Tibial nerve (tissue), 4 donors: ENCODE data around the gene RAP1GAP2. TPM values are rescaled to one million over a fixed set of nuclear protein-coding genes. Genes with fewer than 3 reads are reported as not detected.

Source experiments
- DNase-seq, 2 donors: peaks; one replicate each; pipeline ENCODE4 v3.0.0-alpha.2; 2019; ENCODE audit warnings: low spot score in 2 of 2
- H3K27ac ChIP-seq, 4 donors: fragments of 200-600 bp; sonication (generic) in 3 of 4; one replicate each; pipeline ENCODE4 v1.5.1; 2017 to 2019; ENCODE audit warnings: mild to moderate bottlenecking in 1 of 4
- H3K27me3 ChIP-seq, 2 donors: fragments of 200-600 bp; sonication (generic) in 1 of 2; one replicate each; pipeline versions ENCODE4 v1.5.1 to v1.6.0; 2017 to 2019
- H3K36me3 ChIP-seq, 3 donors: fragments of 200-600 bp; sonication (generic); one replicate each; pipeline ENCODE4 v1.5.1; 2018 to 2019
- H3K4me1 ChIP-seq, 4 donors: fragments of 200-600 bp; sonication (generic) in 3 of 4; one replicate each; pipeline ENCODE4 v1.5.1; 2017 to 2019
- H3K4me3 ChIP-seq, 4 donors: fragments of 200-600 bp; sonication (generic) in 3 of 4; one replicate each; pipeline ENCODE4 v1.5.1; 2017 to 2019; ENCODE audit warnings: mild to moderate bottlenecking in 1 of 4, moderate library complexity in 1 of 4
- H3K9me3 ChIP-seq, 4 donors: fragments of 200-600 bp; sonication (generic) in 3 of 4; one replicate each; pipeline ENCODE4 v1.5.1; 2017 to 2019
- CTCF ChIP-seq, 5 experiments: fragments of 200-600 bp in 3 of 5; fragments of 450-650 bp in 2 of 5; sonication (generic) in 3 of 5; IDR thresholded peaks; one replicate each; pipeline ENCODE4 v1.5.1; 2016 to 2019; ENCODE audit warnings: antibody characterized with exemption in 5 of 5, mild to moderate bottlenecking in 3 of 5, moderate library complexity in 2 of 5
- EP300 ChIP-seq, 2 donors: sonication (generic); formaldehyde crosslinking; IDR thresholded peaks; one replicate each; pipeline ENCODE4 v1.6.1; 2017; ENCODE audit warnings: antibody characterized with exemption in 2 of 2, mild to moderate bottlenecking in 1 of 2
- POLR2A ChIP-seq, 2 donors: fragments of 450-650 bp; IDR thresholded peaks; one replicate each; pipeline ENCODE4 v1.6.1; 2017; ENCODE audit warnings: antibody characterized with exemption in 2 of 2, mild to moderate bottlenecking in 2 of 2, moderate library complexity in 2 of 2
- WGBS, 2 donors: methylation state at CpG; one replicate each; pipeline ENCODE4 v1.1.5; 2018; 5-methylcytosine and 5-hydroxymethylcytosine counted together
- total RNA-seq, 4 donors: library from RNA; depleted of rRNA; stranded (reverse); fragments of >200 nt; gene quantifications; one replicate each; pipeline ENCODE4 v1.1.0, GENCODE V29; 2016

Gene RAP1GAP2
- total RNA-seq, 4 donors from 2014 or later = 5.4 to 18.2 (median 11.9) TPM

- Histone ChIP-seq H3K4me1 (peaks cover 0 to under 1% (median 0%) of the 10 kb centered on the region in 4 donors), H3K4me3 (no peak overlapping the region), H3K27me3 (peaks cover 0 to 15% of the 10 kb centered on the region in 2 donors), H3K36me3 (no peaks in the 10 kb centered on the region), H3K9me3 (no peaks in the 10 kb centered on the region), H3K27ac (no peak overlapping the region)
- DNase-seq = no peak
- WGBS, 2 donors = 89 to 90% methylated on average over 11 of the region's 11 CpGs
- TF ChIP-seq CTCF (IDR thresholded peaks at IDR 0.05) (no peak), EP300 (IDR thresholded peaks at IDR 0.05) (no peak), POLR2A (IDR thresholded peaks at IDR 0.05) (no peak)
These were observed 64.6 kb downstream of the RAP1GAP2 start for GRCh38 chr17:2860883-2861282.

GRCh38 chr17:2862197-2862596, 66.0 kb downstream of the RAP1GAP2 start:
- 86 to 91% methylated on average over 8 of the region's 8 CpGs for WGBS, 2 donors
- Histone ChIP-seq H3K27me3 (peaks cover 0 to 2% of the 10 kb centered on the region in 2 donors), H3K4me3 (no peak overlapping the region), H3K4me1 (no peaks in the 10 kb centered on the region), H3K36me3 (no peaks in the 10 kb centered on the region), H3K9me3 (no peaks in the 10 kb centered on the region), H3K27ac (no peak overlapping the region)
- TF ChIP-seq POLR2A (IDR thresholded peaks at IDR 0.05) (no peak), CTCF (IDR thresholded peaks at IDR 0.05) (no peak), EP300 (IDR thresholded peaks at IDR 0.05) (no peak)
- DNase-seq = no peak

- DNase-seq = no peak
- WGBS, 2 donors = 91% methylated on average over 4 of the region's 4 CpGs
- Histone ChIP-seq H3K9me3 (no peaks in the 10 kb centered on the region), H3K36me3 (no peaks in the 10 kb centered on the region), H3K27me3 (no peaks in the 10 kb centered on the region), H3K4me3 (no peak overlapping the region), H3K4me1 (no peaks in the 10 kb centered on the region), H3K27ac (no peak overlapping the region)
- TF ChIP-seq EP300 (IDR thresholded peaks at IDR 0.05) = no peak
- TF ChIP-seq CTCF (IDR thresholded peaks at IDR 0.05) = no peak
- TF ChIP-seq POLR2A (IDR thresholded peaks at IDR 0.05) = no peak
These were observed 67.0 kb downstream of the RAP1GAP2 start for GRCh38 chr17:2863204-2863603.

- no peak overlapping the region for H3K27ac ChIP-seq
- no peaks in the 10 kb centered on the region for H3K9me3 ChIP-seq
- TF ChIP-seq CTCF (IDR thresholded peaks at IDR 0.05) (no peak), EP300 (IDR thresholded peaks at IDR 0.05) (no peak), POLR2A (IDR thresholded peaks at IDR 0.05) (no peak)
- no peaks in the 10 kb centered on the region for H3K27me3 ChIP-seq
- DNase-seq = no peak
- H3K36me3 ChIP-seq = no peaks in the 10 kb centered on the region
- H3K4me1 ChIP-seq = no peaks in the 10 kb centered on the region
- 87 to 88% methylated on average over 3 of the region's 3 CpGs for WGBS, 2 donors
- no peak overlapping the region for H3K4me3 ChIP-seq
These were observed 69.0 kb downstream of the RAP1GAP2 start for GRCh38 chr17:2865228-2865627.

GRCh38 chr17:2867441-2868424, 71.5 kb downstream of the RAP1GAP2 start:
- Histone ChIP-seq H3K27me3 (no peaks in the 10 kb centered on the region), H3K9me3 (no peaks in the 10 kb centered on the region), H3K27ac (no peak overlapping the region), H3K4me3 (no peak overlapping the region), H3K4me1 (no peaks in the 10 kb centered on the region), H3K36me3 (no peaks in the 10 kb centered on the region)
- no peak for DNase-seq
- WGBS, 2 donors = 61 to 65% methylated on average over 23 of the region's 23 CpGs
- TF ChIP-seq CTCF (IDR thresholded peaks at IDR 0.05) = no peak
- no peak for TF ChIP-seq EP300 (IDR thresholded peaks at IDR 0.05)
- TF ChIP-seq POLR2A (IDR thresholded peaks at IDR 0.05) = no peak
